Esophagus muscularis mucosa (tissue), 3 donors: Measurements from ENCODE around the gene GTF2F2.

Source experiments
- CTCF ChIP-seq, 3 experiments: fragments of 200-600 bp in 2 of 3; fragments of 450-650 bp in 1 of 3; sonication (generic) in 2 of 3; IDR thresholded peaks; one replicate each; pipeline ENCODE4 v1.5.1; 2017 to 2019; ENCODE audit warnings: antibody characterized with exemption in 3 of 3, mild to moderate bottlenecking in 2 of 3, moderate library complexity in 1 of 3
- POLR2AphosphoS5 ChIP-seq, 2 donors: sonication (generic); formaldehyde crosslinking; IDR thresholded peaks; one replicate each; pipeline ENCODE4 v1.6.1; 2017; ENCODE audit warnings: antibody characterized with exemption in 2 of 2

GRCh38 chr13:45238945-45239795 is 118.9 kb downstream of the GTF2F2 start:
- TF ChIP-seq CTCF (IDR thresholded peaks at IDR 0.05) (no peak), POLR2AphosphoS5 (IDR thresholded peaks at IDR 0.05) (no peak)
